Immature natural killer cell (primary cell): ENCODE data around the gene THOC3. TPM values are rescaled to one million over a fixed set of nuclear protein-coding genes. Genes with fewer than 3 reads are reported as not detected.
"Not testable (repeated sequence)": the region's sequence is repeated elsewhere in the genome, so short reads cannot be mapped to it uniquely, and the experiment has no call there.

ENCODE experiments used
- DNase-seq, 3 donors: peaks; one replicate each; pipeline ENCODE4 v3.0.0; 2022; ENCODE audit warnings: mixed read lengths in 1 of 3
- H3K27ac Mint-ChIP-seq, 6 donors: one replicate each; pipeline ENCODE4 v1.8.0; 2020; ENCODE audit warnings: mixed read lengths in 6 of 6, mild to moderate bottlenecking in 5 of 6, inconsistent platforms in 4 of 6, moderate library complexity in 3 of 6
- H3K27me3 Mint-ChIP-seq, 3 donors: one replicate each; pipeline ENCODE4 v1.8.0; 2020 to 2021; ENCODE audit warnings: low read depth in 3 of 3, mild to moderate bottlenecking in 3 of 3, mixed read lengths in 3 of 3, moderate library complexity in 3 of 3, inconsistent platforms in 1 of 3
- H3K36me3 Mint-ChIP-seq, 3 donors: one replicate each; pipeline ENCODE4 v1.8.0; 2020; ENCODE audit warnings: mixed read lengths in 3 of 3, inconsistent platforms in 2 of 3, mild to moderate bottlenecking in 2 of 3
- H3K4me1 Mint-ChIP-seq, 2 donors: one replicate each; pipeline ENCODE4 v1.8.0; 2020; ENCODE audit warnings: inconsistent platforms in 2 of 2, mild to moderate bottlenecking in 2 of 2, mixed read lengths in 2 of 2, moderate library complexity in 1 of 2
- H3K4me3 Mint-ChIP-seq, 5 donors: one replicate each; pipeline ENCODE4 v1.8.0; 2020; ENCODE audit warnings: mild to moderate bottlenecking in 5 of 5, mixed read lengths in 5 of 5, inconsistent platforms in 3 of 5, moderate library complexity in 3 of 5
- H3K9me3 Mint-ChIP-seq, 6 donors: one replicate each; pipeline ENCODE4 v1.8.0; 2020; ENCODE audit warnings: mild to moderate bottlenecking in 6 of 6, mixed read lengths in 6 of 6, inconsistent platforms in 4 of 6, moderate library complexity in 3 of 6
- polyA plus RNA-seq, 3 donors: library from polyadenylated mRNA; unstranded; fragments of 300-500 nt; fragmentation: Illumina TruSeq; gene quantifications; one replicate each; pipeline ENCODE4 v1.2.3, GENCODE V29; 2021

The THOC3 gene
- polyA plus RNA-seq, result 10 to 100 TPM; 48.8 to 71.5 (median 52.0) TPM

- Mint-ChIP-seq H3K4me3 (peak within 1 kb of the TSS; percentile 58 to 87 (median 79)), H3K27ac (peak within 1 kb of the TSS in 1 of 6 donors; percentile 64)
- not testable (repeated sequence) for H3K9me3 Mint-ChIP-seq, H3K27me3 Mint-ChIP-seq, H3K4me1 Mint-ChIP-seq, H3K36me3 Mint-ChIP-seq
- DNase-seq, result peak; percentile 81 to 89 (median 87)
Observed at GRCh38 chr5:175967471-175968372, at the start of gene THOC3. THOC3 (minus strand) TSS chr5:175968315; CDS start chr5:175968208, 107 bp downstream.

- not testable (repeated sequence) for H3K9me3 Mint-ChIP-seq, H3K27ac Mint-ChIP-seq, DNase-seq, H3K27me3 Mint-ChIP-seq, H3K4me3 Mint-ChIP-seq, H3K4me1 Mint-ChIP-seq, H3K36me3 Mint-ChIP-seq
Observed at GRCh38 chr5:176017324-176017723, 49.2 kb upstream of the THOC3 start.

- H3K4me3 Mint-ChIP-seq, H3K36me3 Mint-ChIP-seq, DNase-seq, H3K27me3 Mint-ChIP-seq, H3K4me1 Mint-ChIP-seq, H3K27ac Mint-ChIP-seq, H3K9me3 Mint-ChIP-seq: not testable (repeated sequence)
Observed at GRCh38 chr5:176014360-176014759, 46.2 kb upstream of the THOC3 start.

DNA sequence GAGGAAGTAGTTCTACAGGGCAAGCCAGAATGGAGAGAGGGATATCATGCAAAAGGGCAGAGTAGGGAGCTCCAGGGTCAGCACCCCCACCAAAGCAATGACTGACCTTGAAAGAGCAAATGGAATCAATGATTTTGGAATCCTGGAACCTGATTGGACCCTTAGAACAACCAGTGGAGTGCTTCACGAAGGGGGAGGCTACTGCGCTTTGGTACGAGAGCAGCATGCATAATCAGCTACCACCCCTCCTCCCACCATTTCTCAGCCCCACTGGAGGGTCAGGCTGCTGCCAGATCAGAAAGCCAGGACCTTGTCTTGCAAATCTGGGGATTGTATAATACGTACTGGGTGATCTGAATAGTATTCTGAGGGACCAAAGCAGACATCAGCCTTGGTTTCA, 43.0 kb upstream of the THOC3 start:
- H3K36me3 Mint-ChIP-seq, H3K4me3 Mint-ChIP-seq, DNase-seq, H3K27me3 Mint-ChIP-seq, H3K27ac Mint-ChIP-seq, H3K9me3 Mint-ChIP-seq: not testable (repeated sequence)
- H3K4me1 Mint-ChIP-seq, result peaks cover 10 to 14% of the 10 kb centered on the region in 2 donors

- not testable (repeated sequence) for H3K27me3 Mint-ChIP-seq, H3K27ac Mint-ChIP-seq
Observed at GRCh38 chr5:176010202-176010601, 42.1 kb upstream of the THOC3 start.

DNA sequence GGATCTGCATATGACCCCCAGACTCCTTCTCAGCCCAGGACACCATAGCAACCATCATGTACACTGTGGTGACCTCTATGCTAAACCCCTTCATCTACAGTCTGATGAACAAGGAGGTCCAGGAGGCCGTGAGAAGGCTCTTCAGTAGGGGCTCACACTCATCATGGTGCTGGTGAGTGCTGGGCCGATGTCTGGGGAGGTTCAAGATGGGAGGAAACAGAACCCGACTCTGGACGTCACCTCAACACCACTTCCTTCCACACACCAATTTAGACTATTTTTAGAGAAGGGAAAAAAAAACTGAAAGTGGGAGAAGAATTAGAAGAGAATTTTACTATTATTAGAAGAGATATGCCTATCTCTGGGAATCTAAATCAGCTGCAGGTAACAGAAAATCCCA, 39.1 kb upstream of the THOC3 start:
- H3K9me3 Mint-ChIP-seq, H3K27me3 Mint-ChIP-seq, H3K36me3 Mint-ChIP-seq: not testable (repeated sequence)
- H3K4me1 Mint-ChIP-seq, result peaks cover 11 to 17% of the 10 kb centered on the region in 2 donors
- peak overlapping the region; percentile 31 to 79 (median 65) for H3K4me3 Mint-ChIP-seq
- H3K27ac Mint-ChIP-seq, result peak overlapping the region in 1 of 6 donors; percentile 51
- peak in 1 of 3 donors; percentile 3 for DNase-seq

More at GRCh38 chr5:176010202-176010601, 42.1 kb upstream of the THOC3 start:
- H3K9me3 Mint-ChIP-seq, H3K36me3 Mint-ChIP-seq, H3K4me3 Mint-ChIP-seq, DNase-seq: not testable (repeated sequence)
- H3K4me1 Mint-ChIP-seq, result peaks cover 11 to 17% of the 10 kb centered on the region in 2 donors

DNA sequence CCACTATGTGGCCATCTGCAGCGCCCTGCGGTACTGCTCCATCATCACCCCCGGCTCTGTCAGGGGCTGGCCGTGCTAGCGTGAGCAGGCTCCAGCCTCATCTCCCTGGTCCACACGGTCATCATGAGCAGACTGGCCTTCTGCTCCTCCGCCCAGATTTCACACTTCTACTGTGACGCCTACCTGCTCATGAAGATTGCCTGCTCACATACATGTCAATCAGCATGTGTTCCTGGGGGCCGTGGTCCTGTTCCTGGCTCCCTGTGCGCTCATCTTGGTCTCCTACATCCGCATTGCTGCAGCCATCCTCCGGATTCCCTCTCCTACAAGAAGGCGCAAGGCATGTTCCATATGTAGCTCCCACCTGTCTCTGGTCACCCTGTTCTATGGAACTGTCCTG, 38.7 kb upstream of the THOC3 start:
- H3K27ac Mint-ChIP-seq, result peak overlapping the region in 1 of 6 donors; percentile 41
- H3K9me3 Mint-ChIP-seq, H3K27me3 Mint-ChIP-seq, DNase-seq, H3K36me3 Mint-ChIP-seq: not testable (repeated sequence)
- peaks cover 11 to 17% of the 10 kb centered on the region in 2 donors for H3K4me1 Mint-ChIP-seq
- peak overlapping the region; percentile 31 to 79 (median 64) for H3K4me3 Mint-ChIP-seq

GRCh38 chr5:175997979-175998378, 29.9 kb upstream of the THOC3 start:
- H3K4me1 Mint-ChIP-seq, H3K27me3 Mint-ChIP-seq, H3K36me3 Mint-ChIP-seq, H3K4me3 Mint-ChIP-seq, H3K9me3 Mint-ChIP-seq, H3K27ac Mint-ChIP-seq, DNase-seq: not testable (repeated sequence)

- not testable (repeated sequence) for DNase-seq, H3K27me3 Mint-ChIP-seq, H3K27ac Mint-ChIP-seq, H3K4me3 Mint-ChIP-seq, H3K4me1 Mint-ChIP-seq, H3K36me3 Mint-ChIP-seq, H3K9me3 Mint-ChIP-seq
Observed at GRCh38 chr5:175997495-175997894, 29.4 kb upstream of the THOC3 start.

DNA sequence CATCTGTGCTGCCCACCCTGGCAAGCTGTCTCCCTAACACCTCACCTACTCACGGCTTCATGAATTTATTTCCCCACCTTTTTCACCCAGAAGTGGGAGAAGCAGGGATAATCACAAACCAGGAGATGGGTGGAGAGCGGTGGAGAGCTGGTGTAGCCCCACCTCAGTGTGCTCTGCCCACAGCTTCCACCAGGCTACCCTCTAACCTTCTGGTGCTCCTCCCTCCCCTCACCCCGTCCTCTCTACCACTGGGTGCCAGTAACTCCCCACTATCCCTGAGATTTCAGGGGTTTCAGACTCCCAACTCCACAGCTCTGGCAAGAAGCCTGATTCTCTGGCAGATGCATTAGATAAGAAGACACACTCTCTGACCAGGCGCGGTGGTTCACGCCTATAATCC, 28.7 kb upstream of the THOC3 start:
- not testable (repeated sequence) for H3K27me3 Mint-ChIP-seq, H3K4me1 Mint-ChIP-seq, H3K36me3 Mint-ChIP-seq

GRCh38 chr5:175995506-175995905, 27.4 kb upstream of the THOC3 start:
- H3K27ac Mint-ChIP-seq, H3K4me1 Mint-ChIP-seq, H3K9me3 Mint-ChIP-seq, H3K4me3 Mint-ChIP-seq, H3K36me3 Mint-ChIP-seq, DNase-seq, H3K27me3 Mint-ChIP-seq: not testable (repeated sequence)

More for the DNA sequence above, 28.7 kb upstream of the THOC3 start:
- not testable (repeated sequence) for H3K9me3 Mint-ChIP-seq, DNase-seq, H3K27ac Mint-ChIP-seq, H3K4me3 Mint-ChIP-seq

DNA sequence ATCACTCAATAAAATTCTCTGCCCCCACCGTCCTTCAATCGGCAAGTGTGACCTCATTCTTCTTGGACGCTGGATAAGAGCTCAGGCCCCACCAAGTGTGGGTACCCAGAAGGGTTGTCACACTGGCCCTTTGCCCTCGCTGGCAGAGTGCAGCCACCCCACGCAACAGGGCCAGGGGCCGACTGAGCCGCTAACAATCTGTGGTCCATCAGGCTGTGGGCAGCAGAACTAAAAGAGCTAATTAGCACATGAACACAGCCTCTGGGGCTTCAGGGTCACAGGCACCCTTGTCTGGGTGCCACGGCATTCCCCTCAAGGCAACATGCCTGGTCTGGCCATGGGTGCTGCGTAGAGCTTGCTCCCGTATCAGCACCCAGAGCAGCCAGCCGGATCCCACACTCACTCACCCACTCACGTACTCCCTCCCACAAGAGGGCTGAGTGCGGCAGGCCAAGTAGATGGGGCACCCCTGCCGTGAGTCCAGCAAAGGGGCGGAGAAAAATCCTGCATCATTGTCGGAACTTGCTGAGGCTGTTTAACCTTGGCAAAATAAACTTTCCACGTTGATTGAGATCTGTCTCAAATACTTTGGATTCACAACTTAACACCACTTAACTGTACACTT, 11.4 kb upstream of the THOC3 start:
- H3K9me3 Mint-ChIP-seq, H3K27me3 Mint-ChIP-seq, H3K27ac Mint-ChIP-seq, DNase-seq, H3K4me3 Mint-ChIP-seq, H3K4me1 Mint-ChIP-seq, H3K36me3 Mint-ChIP-seq: not testable (repeated sequence)

DNA sequence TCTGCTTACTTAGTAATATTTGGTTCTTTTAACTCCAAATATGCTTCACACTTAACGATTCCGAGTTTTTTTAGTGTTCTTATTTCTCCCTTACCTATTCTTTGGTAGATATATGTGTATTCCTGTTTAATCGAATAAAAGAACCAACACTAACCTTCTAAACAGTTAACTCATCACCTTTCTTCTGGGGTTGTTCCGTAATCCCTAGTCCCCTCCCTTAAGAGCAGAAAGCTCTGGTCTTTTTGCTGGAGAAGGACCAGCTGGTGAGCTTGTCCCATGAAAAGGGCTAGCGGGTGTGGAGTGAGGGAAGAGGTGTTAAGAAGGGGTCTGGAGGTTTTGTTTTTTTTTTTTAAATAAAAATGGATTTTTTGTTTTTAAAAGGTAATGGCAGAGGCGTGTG, 266 bp upstream of the THOC3 start:
- H3K4me1 Mint-ChIP-seq, H3K27ac Mint-ChIP-seq, H3K9me3 Mint-ChIP-seq, H3K36me3 Mint-ChIP-seq, DNase-seq, H3K27me3 Mint-ChIP-seq: not testable (repeated sequence)
- peak overlapping the region in 3 of 5 donors; percentile 29 to 86 (median 77) for H3K4me3 Mint-ChIP-seq

DNA sequence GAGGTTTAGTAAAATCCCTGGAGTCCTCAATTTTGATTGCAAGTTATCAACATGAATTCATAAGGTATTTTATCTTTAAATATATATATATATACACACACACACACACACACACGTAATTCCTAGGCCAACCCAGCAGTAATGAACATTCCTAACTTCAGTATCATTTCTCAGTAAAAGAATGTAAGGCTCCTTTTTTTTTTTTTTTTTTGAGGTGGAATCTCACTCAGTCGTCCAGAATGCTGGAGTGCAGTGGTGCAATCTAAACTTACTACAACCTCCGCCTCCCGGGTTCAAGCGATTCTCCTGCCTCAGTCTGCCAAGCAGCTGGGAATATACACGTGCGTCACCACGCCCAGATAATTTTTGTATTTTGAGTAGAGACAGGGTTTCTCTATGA, 5.8 kb downstream of the THOC3 start:
- H3K36me3 Mint-ChIP-seq, H3K4me1 Mint-ChIP-seq, H3K27ac Mint-ChIP-seq, H3K9me3 Mint-ChIP-seq, H3K4me3 Mint-ChIP-seq, H3K27me3 Mint-ChIP-seq, DNase-seq: not testable (repeated sequence)

- not testable (repeated sequence) for H3K4me1 Mint-ChIP-seq, H3K4me3 Mint-ChIP-seq, H3K9me3 Mint-ChIP-seq, H3K27me3 Mint-ChIP-seq, H3K27ac Mint-ChIP-seq, DNase-seq, H3K36me3 Mint-ChIP-seq
Observed at GRCh38 chr5:175960228-175960627, 7.9 kb downstream of the THOC3 start.
